ENCODE data around the gene ARID5B.

The ARID5B gene

GRCh38 chr10:61941202-61941681 is 39.7 kb downstream of the ARID5B start:
- DNase-seq (ENCODE audit: low read depth in 2 of 2): no peak

DNA sequence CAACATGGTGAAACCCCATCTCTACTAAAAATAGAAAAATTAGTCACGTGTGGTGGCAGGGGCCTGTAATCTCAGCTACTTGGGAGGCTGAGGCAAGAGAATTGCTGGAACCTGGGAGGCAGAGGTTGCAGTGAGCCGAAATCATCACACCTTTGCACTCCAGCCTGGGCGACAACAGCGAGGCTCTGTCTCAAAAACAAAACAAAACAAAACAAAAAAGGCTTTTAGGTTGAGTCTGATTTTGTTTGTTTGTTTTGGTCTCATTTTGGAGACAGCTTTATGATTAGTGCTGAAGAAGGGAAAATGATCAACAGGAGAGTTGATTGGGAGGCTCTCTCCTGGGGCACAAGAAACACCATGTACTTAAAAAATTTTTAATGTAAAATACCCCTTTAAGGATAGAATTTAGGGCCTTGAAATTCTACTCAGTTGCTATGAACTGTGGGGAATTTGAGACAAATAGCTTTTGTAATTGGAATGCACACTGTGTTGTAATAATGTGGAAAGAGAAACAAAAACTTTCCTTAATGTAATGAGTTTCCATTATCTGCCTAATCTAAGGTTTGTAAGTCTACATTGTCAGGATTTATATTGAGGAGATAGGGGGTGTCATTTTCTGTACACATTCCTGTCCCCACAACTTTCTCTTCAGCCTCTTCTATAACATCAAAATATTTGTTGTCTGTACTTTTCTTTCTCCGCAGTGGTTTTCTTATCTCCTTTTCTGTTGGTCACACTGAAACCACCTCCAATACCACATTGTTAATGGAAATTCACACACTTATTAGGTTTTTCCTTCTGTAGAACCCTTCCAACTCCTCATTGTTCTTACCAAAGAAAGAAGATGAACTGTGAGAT is 41.3 kb downstream of the ARID5B start:
- no peak for DNase-seq (ENCODE audit: low read depth in 2 of 2)

GRCh38 chr10:61943674-61944378 is 42.3 kb downstream of the ARID5B start:
- no peak for DNase-seq (ENCODE audit: low read depth in 2 of 2)

DNA sequence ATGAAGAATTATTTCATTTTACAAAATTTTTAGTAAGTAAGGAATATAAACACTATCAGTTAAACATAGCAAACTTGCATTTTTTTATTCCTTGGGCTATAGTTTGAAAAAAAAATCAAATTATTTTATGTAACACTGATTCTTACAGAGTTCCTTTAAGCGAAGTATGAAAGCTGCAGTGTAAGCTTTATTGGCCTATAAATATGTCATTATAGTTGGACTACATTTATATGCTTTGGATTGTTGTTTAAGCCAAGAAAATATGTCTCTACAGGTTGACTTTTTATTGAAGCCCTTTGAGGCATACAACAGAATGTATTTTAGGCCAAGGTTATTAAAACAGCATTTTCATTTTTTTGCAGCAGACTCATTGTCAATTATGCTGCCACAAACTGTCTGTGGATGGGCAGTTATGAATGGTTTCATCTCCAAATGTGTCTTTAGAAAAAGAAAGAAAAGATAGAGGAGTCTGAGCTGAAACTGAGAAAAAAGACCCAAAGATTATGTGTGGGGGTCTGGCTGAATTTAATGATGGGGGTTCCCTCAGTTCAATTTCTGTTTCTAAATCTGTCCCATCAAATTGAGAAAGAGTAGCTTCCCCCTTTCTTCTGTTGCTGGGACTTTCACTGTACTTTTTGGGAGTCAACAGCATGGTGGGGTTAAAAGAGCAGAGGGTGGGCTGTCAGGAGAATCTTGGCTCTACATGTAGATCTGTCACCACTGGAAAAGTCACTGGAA is 43.1 kb downstream of the ARID5B start:
- DNase-seq (ENCODE audit: low read depth in 2 of 2): no peak

DNA sequence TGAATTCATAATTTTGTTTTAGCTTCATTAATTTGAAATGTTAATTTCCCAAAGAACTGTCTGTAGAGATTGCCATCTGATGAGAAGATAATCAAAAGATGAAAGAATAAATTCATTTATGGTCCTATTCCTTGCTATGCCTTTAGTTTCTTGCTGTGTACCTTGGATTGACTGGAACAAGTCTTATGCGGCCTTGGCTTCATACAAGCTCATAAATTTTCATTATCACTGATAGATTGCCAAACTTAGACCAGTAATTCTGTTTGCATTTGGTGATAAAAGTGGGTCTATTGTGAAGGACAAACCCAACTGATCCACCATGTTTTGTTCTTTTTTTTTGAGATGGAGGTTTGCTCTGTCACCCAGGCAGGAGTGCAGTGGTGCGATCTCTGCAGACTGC is 48.2 kb downstream of the ARID5B start:
- no peak for DNase-seq (ENCODE audit: low read depth in 2 of 2)

DNA sequence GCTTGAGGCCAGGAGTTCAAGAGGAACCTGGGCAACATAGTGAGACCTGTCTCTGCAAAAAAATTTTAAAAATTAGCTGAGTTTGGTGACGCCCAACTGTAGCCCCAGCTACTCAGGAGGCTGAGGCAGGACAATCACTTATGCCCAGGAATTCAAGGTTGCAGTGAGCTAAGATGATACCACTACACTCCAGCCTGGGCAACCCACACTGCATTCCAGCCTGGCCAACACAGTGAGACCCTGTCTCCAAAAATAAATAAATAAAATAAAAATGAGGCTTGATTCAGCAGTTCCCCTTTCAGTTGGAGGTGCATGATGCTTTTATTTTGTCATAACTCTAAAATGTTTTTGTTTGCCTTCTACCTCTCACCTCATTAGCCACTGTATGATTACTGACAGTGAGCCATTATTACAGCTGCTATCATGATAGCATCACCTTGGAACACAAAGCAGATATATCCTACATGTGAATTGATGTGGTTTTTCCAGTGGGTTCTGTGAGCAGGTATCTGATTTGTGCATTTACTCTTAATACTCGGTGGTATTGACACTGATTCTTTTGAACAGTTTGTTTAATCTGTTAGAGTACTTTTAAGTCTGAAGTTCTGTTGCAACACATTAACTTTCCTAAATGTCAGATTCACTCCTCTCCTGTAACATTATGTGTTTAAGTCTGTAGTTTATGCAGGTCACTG is 49.1 kb downstream of the ARID5B start:
- DNase-seq (ENCODE audit: low read depth in 2 of 2): no peak

- no peak for DNase-seq (ENCODE audit: low read depth in 2 of 2)
These were observed 49.6 kb downstream of the ARID5B start for GRCh38 chr10:61951144-61951483.

DNA sequence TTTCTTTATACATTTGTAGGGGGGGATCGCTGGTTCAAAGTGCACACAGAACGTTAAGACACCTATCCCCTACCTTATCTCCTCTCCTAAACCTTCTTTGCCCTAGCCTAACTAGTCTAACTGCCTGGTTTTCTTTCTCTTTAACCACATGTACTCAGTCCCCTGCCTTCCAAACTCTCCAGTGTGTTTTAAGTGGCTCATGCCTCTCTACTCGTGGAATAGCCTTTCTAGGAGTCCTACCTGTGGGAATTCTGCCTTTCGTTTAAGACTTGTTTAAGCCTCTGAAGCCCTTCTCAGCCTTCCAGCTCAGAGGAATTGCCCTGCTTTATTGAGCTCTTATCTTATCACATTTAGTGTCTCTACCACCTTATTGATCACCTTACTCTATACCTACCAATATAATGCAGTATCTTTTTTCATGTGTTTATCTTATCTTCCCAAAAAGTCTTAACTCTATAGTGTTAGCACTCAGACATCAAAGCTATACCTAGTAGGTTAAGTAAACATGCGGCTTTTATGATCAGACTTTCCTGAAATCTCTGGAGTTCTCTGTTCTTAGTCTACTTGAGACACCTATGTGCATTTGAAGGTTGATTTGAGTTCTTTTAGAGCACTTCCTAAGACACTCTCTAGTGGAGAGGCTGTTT is 50.7 kb downstream of the ARID5B start:
- DNase-seq (ENCODE audit: low read depth in 2 of 2): no peak

DNA sequence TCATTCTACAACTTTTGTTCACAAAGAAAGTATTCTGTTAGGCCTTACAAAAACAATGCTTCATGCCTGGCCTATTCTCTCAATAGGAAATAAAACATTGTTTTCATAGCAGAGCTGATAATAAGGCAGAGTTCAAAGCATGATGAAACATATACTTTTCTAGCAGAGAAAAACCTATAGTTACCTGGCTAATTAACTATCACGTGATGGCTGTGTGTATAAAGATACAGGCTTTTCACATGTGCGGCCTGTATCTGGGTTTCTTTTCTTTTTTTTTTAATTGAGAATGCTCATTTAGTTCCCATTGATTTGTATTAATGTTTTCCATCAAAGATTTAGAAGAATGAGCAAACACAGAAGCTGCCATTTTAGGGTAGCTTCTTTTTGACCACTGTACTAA is 51.7 kb downstream of the ARID5B start:
- DNase-seq (ENCODE audit: low read depth in 2 of 2): no peak

GRCh38 chr10:61957806-61958205 is 56.3 kb downstream of the ARID5B start:
- DNase-seq (ENCODE audit: low read depth in 2 of 2): no peak

- no peak for DNase-seq (ENCODE audit: low read depth in 2 of 2)
These were observed 56.8 kb downstream of the ARID5B start for GRCh38 chr10:61958311-61958710.

GRCh38 chr10:61958805-61959204 is 57.3 kb downstream of the ARID5B start:
- DNase-seq (ENCODE audit: low read depth in 2 of 2): no peak

GRCh38 chr10:61959814-61960213 is 58.3 kb downstream of the ARID5B start:
- no peak for DNase-seq (ENCODE audit: low read depth in 2 of 2)

GRCh38 chr10:61960396-61961120 is 59.1 kb downstream of the ARID5B start:
- no peak for DNase-seq (ENCODE audit: low read depth in 2 of 2)

GRCh38 chr10:61961278-61961677 is 59.8 kb downstream of the ARID5B start:
- DNase-seq (ENCODE audit: low read depth in 2 of 2): no peak

DNA sequence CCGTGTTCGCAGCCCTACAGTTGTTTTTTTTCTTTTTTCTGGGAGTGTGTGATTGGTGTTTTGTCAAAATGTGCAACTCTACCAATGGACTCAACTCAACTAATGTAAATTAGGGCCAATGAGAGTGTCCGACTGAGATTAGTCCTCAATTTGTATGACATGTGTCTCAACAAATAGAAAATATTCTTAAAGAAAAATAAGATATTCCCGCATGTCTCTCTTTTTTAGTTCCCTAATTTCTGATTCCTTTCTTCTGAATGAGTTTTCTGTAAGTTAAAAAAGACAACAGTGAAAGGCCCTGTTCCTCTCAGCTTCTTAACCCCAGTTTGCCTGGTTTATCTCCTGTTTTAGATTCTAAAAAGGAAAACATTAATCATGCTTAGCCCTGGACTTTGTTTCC is 61.5 kb downstream of the ARID5B start:
- DNase-seq (ENCODE audit: low read depth in 2 of 2): no peak

GRCh38 chr10:61963669-61964058 is 62.2 kb downstream of the ARID5B start:
- no peak for DNase-seq (ENCODE audit: low read depth in 2 of 2)

GRCh38 chr10:61964059-61964709 is 62.7 kb downstream of the ARID5B start:
- DNase-seq (ENCODE audit: low read depth in 2 of 2): no peak

GRCh38 chr10:61964949-61965702 is 63.6 kb downstream of the ARID5B start:
- DNase-seq (ENCODE audit: low read depth in 2 of 2): no peak
